Gastrocnemius medialis (tissue), 4 donors: ENCODE results near the gene FAM168A. TPM values are rescaled to one million over a fixed set of nuclear protein-coding genes. Genes with fewer than 3 reads are reported as not detected.

Source experiments
- ATAC-seq, 2 donors: fragments of 150-250 bp; one replicate each; pipeline ENCODE4 v1.9.1; 2016
- DNase-seq, 2 donors: peaks; one replicate each; pipeline ENCODE4 v3.0.0-alpha.2; 2019
- H3K27ac ChIP-seq, 4 donors: fragments of 200-600 bp; sonication (generic); 1 replicate in 1 of 4; 2 replicates in 3 of 4; pipeline ENCODE4 v1.5.1; 2016 to 2018; ENCODE audit warnings: mild to moderate bottlenecking in 2 of 4, moderate library complexity in 1 of 4
- H3K27me3 ChIP-seq, 3 donors: fragments of 200-600 bp; sonication (generic) in 2 of 3; 1 replicate in 1 of 3; 2 replicates in 2 of 3; pipeline versions ENCODE4 v1.5.1 to v1.6.0; 2016 to 2019; ENCODE audit warnings: mild to moderate bottlenecking in 1 of 3, moderate library complexity in 1 of 3
- H3K36me3 ChIP-seq, 2 donors: fragments of 200-600 bp; sonication (generic) in 1 of 2; one replicate each; pipeline ENCODE4 v1.5.1; 2017 to 2018
- H3K4me1 ChIP-seq, 2 donors: fragments of 200-600 bp; sonication (generic) in 1 of 2; one replicate each; pipeline ENCODE4 v1.5.1; 2016 to 2017; ENCODE audit warnings: mild to moderate bottlenecking in 2 of 2
- H3K4me3 ChIP-seq, 4 donors: fragments of 200-600 bp; sonication (generic) in 3 of 4; 1 replicate in 1 of 4; 2 replicates in 3 of 4; pipeline ENCODE4 v1.5.1; 2016 to 2019; ENCODE audit warnings: mild to moderate bottlenecking in 2 of 4
- H3K9me3 ChIP-seq, 3 donors: fragments of 200-600 bp; sonication (generic) in 2 of 3; 1 replicate in 1 of 3; 2 replicates in 2 of 3; pipeline ENCODE4 v1.5.1; 2016 to 2019
- CTCF ChIP-seq, 5 experiments: fragments of 450-650 bp in 3 of 5; fragments of 200-600 bp in 2 of 5; sonication (generic) in 2 of 5; IDR thresholded peaks in 4 of 5; conservative IDR thresholded peaks in 1 of 5; 1 replicate in 4 of 5; 2 replicates in 1 of 5; pipeline ENCODE4 v1.5.1; 2016 to 2019; ENCODE audit warnings: antibody characterized with exemption in 5 of 5, mild to moderate bottlenecking in 3 of 5, moderate library complexity in 3 of 5
- POLR2A ChIP-seq, 2 donors: fragments of 450-650 bp; IDR thresholded peaks; one replicate each; pipeline ENCODE4 v1.6.1; 2017; ENCODE audit warnings: antibody characterized with exemption in 2 of 2, mild to moderate bottlenecking in 2 of 2, moderate library complexity in 2 of 2
- in situ Hi-C, 4 donors: fragments of 200-750 bp; cut with MboI; loops; one replicate each; pipeline versions ENCODE4 v1.15.0 to v1.8.0; 2017; ENCODE audit warnings: low sequenced_read_pairs in 4 of 4
- intact Hi-C: fragments of 100-400 bp; cut with DNase I; formaldehyde crosslinking; loops from one replicate; pipeline ENCODE4 v1.15.1; 2023; ENCODE audit warnings: low total_unique reads
- total RNA-seq, 4 donors: library from RNA; depleted of rRNA; stranded (reverse); fragments of >200 nt; gene quantifications; one replicate each; pipeline versions ENCODE4 v1.1.0 to v1.2.3, GENCODE V29; 2016

The FAM168A gene
- total RNA-seq, 4 donors from 2014 or later: 15.9 to 29.3 (median 21.4) TPM

DNA sequence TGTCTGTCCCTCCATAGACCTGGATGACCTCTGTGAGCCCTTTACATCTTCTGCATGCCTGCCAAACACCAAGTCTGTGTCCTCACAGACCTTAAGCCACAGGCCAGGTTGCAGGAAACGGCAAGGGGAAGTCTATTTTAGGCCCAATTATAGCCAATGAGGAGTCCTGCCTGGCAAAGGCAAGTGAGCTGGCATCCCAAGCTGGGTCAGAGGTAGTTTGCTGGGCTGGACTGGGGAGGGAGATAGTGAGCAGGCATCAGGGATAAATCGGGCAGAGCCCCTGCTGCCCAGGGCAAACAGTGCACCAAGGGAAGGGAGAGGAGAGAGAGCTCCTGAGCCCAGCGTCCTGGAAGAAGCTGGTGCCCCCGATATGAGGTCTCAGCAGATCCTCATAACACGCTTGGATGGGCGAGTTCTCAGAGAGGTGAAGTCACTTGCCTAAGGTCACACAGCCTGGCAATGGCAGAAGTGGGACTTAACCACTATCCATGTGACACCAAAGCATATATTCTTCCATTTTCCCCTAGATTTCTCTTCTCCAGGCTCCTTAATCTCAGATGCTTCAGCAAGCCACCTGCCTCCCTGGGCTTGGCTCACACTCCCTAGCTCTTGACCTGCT is 225.4 kb downstream of the FAM168A start:
- Histone ChIP-seq H3K27ac (peak overlapping the region in 2 of 4 donors; percentile 5 to 29), H3K4me1 (peaks cover 6 to 7% of the 10 kb centered on the region in 2 donors), H3K36me3 (no peaks in the 10 kb centered on the region), H3K4me3 (no peak overlapping the region), H3K27me3 (no peaks in the 10 kb centered on the region), H3K9me3 (no peaks in the 10 kb centered on the region)
- TF ChIP-seq POLR2A (IDR thresholded peaks at IDR 0.05): no peak
- TF ChIP-seq CTCF (IDR thresholded peaks at IDR 0.05 in 4 of 5, conservative IDR thresholded peaks at IDR 0.05 in 1 of 5): peak in 1 of 5 experiments; percentile 21
- in situ Hi-C loops: no loop called here
- intact Hi-C loops: no loop called here
- DNase-seq (no peak), ATAC-seq (no peak)

DNA sequence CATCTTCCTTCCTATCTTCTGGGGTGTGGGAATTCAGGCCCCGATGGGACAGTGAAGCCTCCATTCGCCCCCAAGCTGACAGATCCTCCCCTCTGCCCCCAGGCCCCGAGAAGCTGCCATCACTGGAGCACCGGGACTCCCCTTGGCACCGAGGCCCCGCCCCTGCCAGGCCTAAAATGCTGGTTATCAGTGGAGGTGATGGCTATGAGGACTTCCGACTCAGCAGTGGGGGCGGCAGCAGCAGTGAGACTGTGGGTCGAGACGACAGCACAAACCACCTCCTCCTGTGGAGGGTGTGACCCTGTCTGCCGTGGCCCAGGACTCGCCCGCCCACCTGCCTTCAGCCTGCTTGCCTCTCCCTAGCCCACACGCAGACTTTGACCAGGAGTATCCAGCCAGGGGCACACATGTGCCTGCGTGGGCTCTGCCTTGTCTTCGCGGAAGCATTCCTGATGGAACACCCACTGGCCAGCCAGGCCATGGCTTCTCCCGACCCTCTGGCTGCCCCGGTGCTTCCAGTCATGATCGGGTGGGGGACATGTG is 230.4 kb downstream of the FAM168A start:
- in situ Hi-C loops (no loop called here), intact Hi-C loops (no loop called here)
- no peak for ATAC-seq
- no peak for TF ChIP-seq POLR2A (IDR thresholded peaks at IDR 0.05)
- TF ChIP-seq CTCF (IDR thresholded peaks at IDR 0.05 in 4 of 5, conservative IDR thresholded peaks at IDR 0.05 in 1 of 5): no peak
- Histone ChIP-seq H3K9me3 (no peaks in the 10 kb centered on the region), H3K4me1 (peaks cover 0 to under 1% of the 10 kb centered on the region in 2 donors), H3K27me3 (no peaks in the 10 kb centered on the region), H3K4me3 (no peak overlapping the region), H3K36me3 (peaks cover 0 to 4% of the 10 kb centered on the region in 2 donors), H3K27ac (peak overlapping the region in 1 of 4 donors; percentile 26)
- DNase-seq: no peak

DNA sequence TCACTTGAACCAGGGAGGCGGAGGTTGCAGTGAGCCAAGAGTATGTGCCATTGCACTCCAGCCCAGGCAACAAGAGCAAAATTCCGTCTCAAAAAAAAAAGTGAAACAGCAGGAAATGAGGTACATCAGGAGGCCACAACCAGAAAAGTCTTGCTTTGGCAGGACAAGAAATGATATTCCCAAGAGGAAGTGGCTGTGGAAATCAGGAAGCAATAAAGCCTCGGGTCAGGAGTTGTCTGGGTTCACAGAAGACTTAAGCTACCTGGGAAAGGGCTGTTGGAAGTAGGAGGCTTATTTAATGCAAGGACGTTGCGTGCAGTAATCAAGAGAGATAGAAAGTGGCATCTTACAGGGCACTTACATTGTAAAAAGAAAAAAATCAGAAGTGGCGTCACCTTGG is 231.0 kb downstream of the FAM168A start:
- TF ChIP-seq CTCF (IDR thresholded peaks at IDR 0.05 in 4 of 5, conservative IDR thresholded peaks at IDR 0.05 in 1 of 5) (no peak), POLR2A (IDR thresholded peaks at IDR 0.05) (no peak)
- Histone ChIP-seq H3K4me3 (no peak overlapping the region), H3K27me3 (no peaks in the 10 kb centered on the region), H3K4me1 (no peaks in the 10 kb centered on the region), H3K36me3 (peaks cover 0 to 4% of the 10 kb centered on the region in 2 donors), H3K9me3 (no peaks in the 10 kb centered on the region), H3K27ac (peak overlapping the region in 1 of 4 donors; percentile 26)
- in situ Hi-C loops (no loop called here), intact Hi-C loops (no loop called here)
- no peak for ATAC-seq
- DNase-seq: no peak

- DNase-seq: no peak
- no peak for TF ChIP-seq POLR2A (IDR thresholded peaks at IDR 0.05)
- TF ChIP-seq CTCF (IDR thresholded peaks at IDR 0.05 in 4 of 5, conservative IDR thresholded peaks at IDR 0.05 in 1 of 5): no peak
- H3K36me3 ChIP-seq: peaks cover 0 to 4% of the 10 kb centered on the region in 2 donors
- no peak overlapping the region for H3K27ac ChIP-seq
- in situ Hi-C loops (no loop called here), intact Hi-C loops (no loop called here)
- H3K4me3 ChIP-seq: no peak overlapping the region
- H3K9me3 ChIP-seq: no peaks in the 10 kb centered on the region
- no peaks in the 10 kb centered on the region for H3K27me3 ChIP-seq
- no peak for ATAC-seq
- no peaks in the 10 kb centered on the region for H3K4me1 ChIP-seq
These were observed 231.7 kb downstream of the FAM168A start for GRCh38 chr11:73366265-73366610.
